Lower leg skin (tissue), 4 donors: Measurements from ENCODE around the gene ARHGAP24. TPM values are rescaled to one million over a fixed set of nuclear protein-coding genes. Genes with fewer than 3 reads are reported as not detected.

Experiments
- DNase-seq, 2 donors: peaks; one replicate each; pipeline ENCODE4 v3.0.0-alpha.2; 2019; ENCODE audit warnings: low spot score in 2 of 2
- H3K4me3 ChIP-seq: fragments of 200-600 bp; sonication (generic); 2 replicates; pipeline ENCODE4 v1.5.1; 2017; ENCODE audit warnings: mild to moderate bottlenecking, low read depth; ENCODE audit not compliant: poor library complexity, severe bottlenecking
- CTCF ChIP-seq, 3 donors: fragments of 450-650 bp; IDR thresholded peaks; one replicate each; pipeline ENCODE4 v1.5.1; 2016; ENCODE audit warnings: antibody characterized with exemption in 3 of 3, mild to moderate bottlenecking in 3 of 3, moderate library complexity in 2 of 3
- POLR2A ChIP-seq, 2 donors: fragments of 450-650 bp; IDR thresholded peaks; one replicate each; pipeline ENCODE4 v1.6.1; 2016 to 2017; ENCODE audit warnings: antibody characterized with exemption in 2 of 2, mild to moderate bottlenecking in 1 of 2, moderate library complexity in 1 of 2
- WGBS, 2 donors: methylation state at CpG; one replicate each; pipeline ENCODE4 v1.1.5; 2018; 5-methylcytosine and 5-hydroxymethylcytosine counted together
- intact Hi-C: fragments of 100-400 bp; cut with DNase I; formaldehyde crosslinking; loops from one replicate; pipeline ENCODE4 v1.15.0; 2023; ENCODE audit warnings: low total_unique reads
- total RNA-seq, 4 donors: library from RNA; depleted of rRNA; stranded (reverse); fragments of >200 nt; gene quantifications; one replicate each; pipeline ENCODE4 v1.1.0, GENCODE V29; 2016

ARHGAP24 gene
- total RNA-seq, 4 donors from 2014 or later, result 13.1 to 58.4 (median 24.0) TPM

DNA sequence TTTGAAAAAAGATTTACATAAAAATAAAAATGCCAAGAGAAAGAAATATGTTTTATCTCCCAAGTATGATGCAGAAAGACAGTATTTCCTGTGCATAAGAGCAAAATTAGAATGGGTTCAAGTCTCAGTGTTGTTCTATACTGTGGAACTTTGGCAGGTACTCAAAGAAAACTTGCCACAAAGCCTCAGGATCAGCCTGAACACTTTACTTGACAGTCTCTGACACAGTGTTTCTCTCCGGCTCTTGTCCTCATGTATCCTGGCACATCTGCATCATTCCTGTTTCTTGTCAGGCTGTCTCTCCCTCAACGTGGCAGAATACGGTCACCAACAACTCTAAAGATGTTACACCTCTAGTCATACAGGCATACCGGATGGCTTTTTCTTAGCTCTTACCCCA, 273.7 kb downstream of the ARHGAP24 start:
- intact Hi-C loops, result no loop called here
- no peak overlapping the region for H3K4me3 ChIP-seq
- WGBS, 2 donors, result 66 to 69% methylated on average over 4 of the region's 4 CpGs
- DNase-seq, result no peak
- no peak for TF ChIP-seq CTCF (IDR thresholded peaks at IDR 0.05)
- no peak for TF ChIP-seq POLR2A (IDR thresholded peaks at IDR 0.05)

- DNase-seq, result no peak
- TF ChIP-seq POLR2A (IDR thresholded peaks at IDR 0.05), result no peak
- TF ChIP-seq CTCF (IDR thresholded peaks at IDR 0.05), result no peak
- intact Hi-C loops, result no loop called here
- 50 to 59% methylated on average over 2 of the region's 2 CpGs for WGBS, 2 donors
- H3K4me3 ChIP-seq, result no peak overlapping the region
These were observed 276.9 kb downstream of the ARHGAP24 start for GRCh38 chr4:85751866-85752265.

GRCh38 chr4:85755285-85755684, 280.3 kb downstream of the ARHGAP24 start:
- 65 to 86% methylated on average over 4 of the region's 4 CpGs for WGBS, 2 donors
- TF ChIP-seq CTCF (IDR thresholded peaks at IDR 0.05), result no peak
- no peak for TF ChIP-seq POLR2A (IDR thresholded peaks at IDR 0.05)
- intact Hi-C loops, result no loop called here
- no peak for DNase-seq
- no peak overlapping the region for H3K4me3 ChIP-seq

DNA sequence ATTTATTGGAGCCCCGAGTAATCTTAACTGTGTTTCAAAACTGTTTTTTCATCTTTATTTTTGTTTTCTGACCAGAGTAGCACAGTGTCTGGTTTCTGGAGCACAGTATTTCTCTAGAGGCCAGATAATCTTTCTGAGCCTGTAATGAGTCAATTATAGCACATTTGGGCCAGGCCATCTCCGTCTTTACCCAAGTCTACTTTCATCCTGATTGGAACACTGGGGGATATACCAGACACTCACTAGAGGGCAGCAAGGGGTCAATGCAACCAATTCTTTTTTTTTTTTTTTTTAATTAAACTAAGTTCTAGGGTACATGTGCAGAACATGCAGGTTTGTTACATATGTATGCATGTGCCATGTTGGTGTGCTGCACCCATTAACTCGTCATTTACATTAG, 282.0 kb downstream of the ARHGAP24 start:
- intact Hi-C loops, result no loop called here
- DNase-seq, result no peak
- WGBS, 2 donors, result 67 to 78% methylated on average over 3 of the region's 3 CpGs
- TF ChIP-seq CTCF (IDR thresholded peaks at IDR 0.05) (no peak), POLR2A (IDR thresholded peaks at IDR 0.05) (no peak)
- H3K4me3 ChIP-seq, result no peak overlapping the region

- no peak for TF ChIP-seq CTCF (IDR thresholded peaks at IDR 0.05)
- TF ChIP-seq POLR2A (IDR thresholded peaks at IDR 0.05), result no peak
- no peak overlapping the region for H3K4me3 ChIP-seq
- DNase-seq, result no peak
- 90 to 94% methylated on average over 3 of the region's 3 CpGs for WGBS, 2 donors
- intact Hi-C loops, result no loop called here
These were observed 284.4 kb downstream of the ARHGAP24 start for GRCh38 chr4:85759388-85759787.

- no peak for TF ChIP-seq CTCF (IDR thresholded peaks at IDR 0.05)
- no peak for TF ChIP-seq POLR2A (IDR thresholded peaks at IDR 0.05)
- no peak for DNase-seq
- H3K4me3 ChIP-seq, result no peak overlapping the region
- WGBS, 2 donors, result 18 to 25% methylated on average over 4 of the region's 4 CpGs
- intact Hi-C loops, result no loop called here
These were observed 285.6 kb downstream of the ARHGAP24 start for GRCh38 chr4:85760511-85760910.
